HG03521 (cell line): Measurements from ENCODE around the gene GRID1.

Source experiments
- ATAC-seq: cut with Tn5 transposase; IDR thresholded peaks from one replicate; pipeline ENCODE4 v1.9.1; 2021; ENCODE audit warnings: mild to moderate bottlenecking, moderate library complexity; ENCODE audit not compliant: unreplicated experiment

Gene GRID1

DNA sequence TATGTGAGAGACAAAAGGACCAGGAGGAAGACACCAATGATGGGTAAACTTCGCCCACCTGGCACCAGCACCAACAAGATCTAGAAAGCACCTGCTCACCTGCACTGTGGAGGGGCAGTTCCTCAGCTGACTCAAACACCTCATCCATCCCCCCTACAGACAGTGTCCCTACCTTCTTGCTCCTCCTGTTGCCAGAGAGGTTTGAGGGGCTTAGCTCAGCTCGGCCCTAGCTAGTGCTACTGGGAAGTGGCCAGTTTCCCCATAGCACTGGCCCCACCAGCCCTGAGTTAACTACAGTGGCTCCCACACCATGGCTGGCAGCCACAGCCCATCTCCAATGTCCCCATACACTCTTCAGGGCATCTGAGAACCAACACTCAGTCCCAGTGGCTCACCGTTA, 70.8 kb downstream of the GRID1 start:
- no peak for ATAC-seq

DNA sequence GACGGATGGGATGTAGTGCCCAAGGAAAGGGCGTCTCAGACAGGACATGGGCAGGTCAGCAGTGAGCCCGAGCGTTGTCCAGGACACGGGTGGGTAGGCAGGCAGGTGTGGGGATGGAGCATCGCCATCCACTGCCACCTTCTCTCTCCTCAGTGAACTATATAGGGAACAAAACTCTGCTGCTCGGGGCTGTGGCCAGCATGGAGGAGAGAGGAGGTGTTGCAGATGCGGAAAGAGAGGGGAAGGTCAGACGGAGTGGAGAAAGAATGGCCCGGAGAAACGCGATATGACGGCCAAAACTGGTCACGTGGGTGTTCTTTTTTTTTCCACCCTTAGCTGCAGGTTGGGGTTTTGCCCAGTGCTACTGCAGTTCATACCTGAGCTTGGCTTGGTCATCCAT, 71.2 kb downstream of the GRID1 start:
- ATAC-seq = no peak

DNA sequence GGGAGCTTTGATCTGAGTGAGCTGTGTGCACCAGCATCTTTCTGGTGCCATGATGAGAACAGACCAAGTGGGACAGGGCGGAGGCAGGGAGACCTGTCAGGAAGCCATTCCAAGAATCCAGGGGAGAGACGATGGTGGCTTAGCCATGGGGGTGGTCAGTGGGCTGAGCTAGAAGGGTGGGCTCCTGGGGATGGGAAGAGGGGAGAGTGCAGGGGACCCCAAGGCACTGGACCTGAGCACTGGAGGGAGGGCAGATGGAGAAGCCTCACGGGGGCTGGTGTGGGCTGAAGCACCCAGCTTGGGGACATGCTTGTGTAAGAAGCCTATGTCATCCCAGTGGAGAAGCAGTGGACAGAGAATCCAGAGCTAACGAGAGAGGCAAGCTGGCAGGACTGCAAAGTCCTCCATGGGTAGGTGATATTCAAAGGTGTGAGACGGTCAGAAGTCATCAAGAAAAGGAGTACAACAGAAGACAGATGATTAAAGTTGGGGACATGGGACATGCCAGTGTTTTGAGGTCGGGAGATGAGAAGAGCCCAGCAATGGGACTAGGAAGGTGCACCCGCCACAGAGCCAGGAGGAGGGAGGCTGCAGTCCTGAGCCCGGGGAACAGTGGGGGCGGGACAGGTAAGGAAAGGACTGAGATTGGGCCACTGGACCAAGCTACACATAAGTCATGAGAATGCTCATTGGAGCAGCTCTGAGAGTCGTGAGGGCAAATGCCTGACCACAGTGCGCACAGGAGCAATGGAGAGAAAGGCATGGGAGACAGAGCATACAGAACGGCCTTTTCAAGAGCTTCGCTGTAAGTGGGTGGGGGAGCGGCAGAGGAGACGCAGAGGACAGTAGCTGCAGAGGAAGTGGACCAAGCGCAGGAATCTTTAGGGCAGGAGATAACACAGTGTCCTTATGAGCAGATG, 72.0 kb downstream of the GRID1 start:
- no peak for ATAC-seq

DNA sequence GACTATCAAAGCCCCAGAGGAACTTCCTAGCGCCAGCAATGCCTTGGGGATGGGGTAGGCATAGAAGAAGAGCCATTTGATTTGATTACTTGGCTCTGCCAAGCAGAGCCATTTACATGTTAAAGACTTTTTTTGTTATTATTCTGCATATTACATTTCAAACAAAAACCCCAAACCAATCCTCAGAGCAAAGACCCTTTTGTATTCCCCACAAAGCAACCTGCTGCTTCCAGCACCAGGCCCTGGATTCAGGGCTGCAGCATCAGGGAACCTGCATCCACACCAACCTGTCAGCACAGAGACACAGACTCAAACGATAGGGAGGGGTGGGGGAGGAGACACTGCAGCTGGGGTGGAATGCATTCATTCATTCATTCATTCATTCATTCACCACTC, 73.2 kb downstream of the GRID1 start:
- no peak for ATAC-seq

DNA sequence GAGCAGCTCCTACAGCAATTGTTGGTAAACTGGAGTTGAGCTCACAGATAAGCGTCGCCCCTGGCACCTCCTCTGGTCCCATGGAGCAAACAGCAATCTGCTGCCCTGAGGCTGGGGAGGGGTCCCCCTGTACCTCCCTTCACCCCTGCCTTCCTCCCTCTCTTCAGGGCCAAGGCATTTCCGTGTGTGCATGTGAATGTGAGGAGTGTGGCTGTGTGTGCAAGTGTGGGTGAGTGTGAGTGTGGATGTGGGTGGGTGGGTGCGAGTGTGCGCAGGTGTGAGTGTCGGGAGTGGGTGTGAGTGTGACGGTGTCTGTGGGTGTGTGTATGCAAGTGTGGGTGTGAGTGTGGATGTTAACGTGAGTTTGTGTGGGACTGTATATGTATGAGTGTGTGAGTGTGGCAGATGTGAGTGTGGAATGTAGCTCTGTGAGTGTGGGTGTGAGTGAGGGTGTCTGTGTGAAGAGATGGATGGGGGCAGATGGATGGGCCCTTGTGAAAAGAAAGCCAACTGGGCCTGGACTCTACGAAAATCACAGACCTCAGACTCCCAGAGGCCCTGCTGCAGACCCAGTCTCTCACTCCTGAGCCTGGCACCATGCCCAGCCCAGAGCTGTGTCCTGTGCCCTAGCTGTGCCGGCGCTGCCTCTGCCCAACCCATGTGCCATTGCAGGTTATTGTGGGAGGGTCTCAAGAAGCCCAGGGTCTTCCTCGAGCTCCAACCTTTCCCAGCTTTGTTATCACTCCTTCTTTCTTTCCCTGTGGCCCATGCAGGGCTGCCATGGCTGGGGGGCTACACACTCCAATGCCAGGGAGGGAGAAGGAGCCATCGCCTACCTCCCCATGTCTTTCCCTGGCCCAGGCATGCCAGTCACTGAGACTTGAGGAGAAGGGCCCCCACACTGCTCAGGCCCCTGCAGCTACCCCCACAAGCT, 73.9 kb downstream of the GRID1 start:
- no peak for ATAC-seq

DNA sequence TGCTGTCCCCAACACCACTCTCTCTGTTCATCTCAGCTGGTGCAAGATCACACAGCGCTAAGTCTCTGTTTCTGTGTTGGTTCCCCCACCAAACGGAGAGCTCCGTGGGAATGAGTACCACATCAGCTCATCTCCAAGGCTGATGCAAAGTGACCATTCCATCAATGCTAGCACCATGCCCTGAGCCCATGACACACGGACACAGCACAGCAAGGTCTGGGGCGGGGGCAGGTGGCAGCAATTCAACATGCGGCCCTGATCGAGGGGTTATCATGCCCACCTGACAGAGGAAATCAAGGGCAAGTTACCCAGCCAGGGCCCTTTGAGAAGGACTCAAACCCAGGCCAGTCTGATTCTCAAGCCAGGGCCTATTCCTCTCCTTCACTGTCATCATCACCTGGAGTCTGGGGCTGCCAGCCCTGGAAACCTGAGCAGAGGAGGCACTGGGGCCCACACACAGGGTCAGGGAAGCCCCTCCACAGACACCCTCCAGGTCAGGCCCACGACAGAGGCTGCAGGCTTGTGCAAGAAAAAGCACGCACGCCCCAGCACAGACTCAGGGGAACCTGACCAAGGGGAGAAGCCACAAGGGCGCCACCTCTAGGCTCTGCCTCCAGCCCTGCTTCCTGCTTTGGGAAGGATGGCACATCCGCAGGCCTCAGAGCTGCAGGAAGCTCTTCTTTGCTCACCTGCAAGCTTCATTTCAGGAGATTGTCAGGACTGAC, 74.8 kb downstream of the GRID1 start:
- ATAC-seq = no peak

DNA sequence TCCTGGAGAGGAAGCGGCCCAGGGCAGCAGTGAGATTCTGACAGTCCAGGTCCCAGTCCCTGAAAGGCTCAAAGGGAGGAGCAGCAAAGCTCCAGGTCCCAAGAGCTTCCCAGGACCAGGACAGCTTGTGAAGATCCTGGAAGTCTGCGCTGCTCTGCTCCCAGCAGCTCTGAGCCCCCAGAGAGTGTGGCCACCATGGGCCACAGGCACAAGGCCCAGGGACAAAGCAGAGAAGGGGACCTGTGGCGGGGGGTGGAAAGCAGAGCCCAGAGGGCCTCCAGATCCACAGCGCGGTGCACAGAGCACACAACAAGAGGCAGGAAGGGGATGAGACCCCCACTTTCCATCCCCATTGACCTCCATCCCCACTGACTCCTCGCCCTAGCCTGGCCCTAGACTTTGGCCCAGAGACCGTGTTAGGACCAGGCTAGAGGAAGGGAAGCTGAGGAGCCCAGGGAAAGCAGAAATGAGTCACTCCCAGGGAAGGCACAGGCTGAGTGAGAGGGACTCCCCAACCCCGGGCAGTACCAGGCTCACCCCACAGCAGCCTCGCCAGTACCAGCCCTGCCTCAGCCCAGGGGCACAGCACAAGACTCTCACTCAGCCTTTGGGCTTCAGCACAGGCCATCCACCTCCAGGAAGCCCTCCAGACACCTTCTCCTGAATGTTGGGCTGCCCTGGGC, 75.5 kb downstream of the GRID1 start:
- ATAC-seq = no peak

DNA sequence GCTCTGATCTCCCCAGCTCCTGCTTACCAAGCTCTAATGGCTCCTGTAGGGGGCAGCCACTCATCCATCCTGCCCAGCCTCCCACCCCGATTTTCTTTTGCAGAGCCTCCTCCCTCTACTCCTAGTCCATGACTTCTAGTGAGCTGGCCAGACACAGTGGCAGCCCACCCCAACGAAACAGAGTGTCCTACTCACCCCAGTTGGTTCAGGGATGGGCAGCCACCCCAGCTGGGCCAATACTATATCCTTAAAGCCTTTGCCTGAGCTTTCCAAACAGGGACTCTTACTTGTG, 77.1 kb downstream of the GRID1 start:
- ATAC-seq = no peak

DNA sequence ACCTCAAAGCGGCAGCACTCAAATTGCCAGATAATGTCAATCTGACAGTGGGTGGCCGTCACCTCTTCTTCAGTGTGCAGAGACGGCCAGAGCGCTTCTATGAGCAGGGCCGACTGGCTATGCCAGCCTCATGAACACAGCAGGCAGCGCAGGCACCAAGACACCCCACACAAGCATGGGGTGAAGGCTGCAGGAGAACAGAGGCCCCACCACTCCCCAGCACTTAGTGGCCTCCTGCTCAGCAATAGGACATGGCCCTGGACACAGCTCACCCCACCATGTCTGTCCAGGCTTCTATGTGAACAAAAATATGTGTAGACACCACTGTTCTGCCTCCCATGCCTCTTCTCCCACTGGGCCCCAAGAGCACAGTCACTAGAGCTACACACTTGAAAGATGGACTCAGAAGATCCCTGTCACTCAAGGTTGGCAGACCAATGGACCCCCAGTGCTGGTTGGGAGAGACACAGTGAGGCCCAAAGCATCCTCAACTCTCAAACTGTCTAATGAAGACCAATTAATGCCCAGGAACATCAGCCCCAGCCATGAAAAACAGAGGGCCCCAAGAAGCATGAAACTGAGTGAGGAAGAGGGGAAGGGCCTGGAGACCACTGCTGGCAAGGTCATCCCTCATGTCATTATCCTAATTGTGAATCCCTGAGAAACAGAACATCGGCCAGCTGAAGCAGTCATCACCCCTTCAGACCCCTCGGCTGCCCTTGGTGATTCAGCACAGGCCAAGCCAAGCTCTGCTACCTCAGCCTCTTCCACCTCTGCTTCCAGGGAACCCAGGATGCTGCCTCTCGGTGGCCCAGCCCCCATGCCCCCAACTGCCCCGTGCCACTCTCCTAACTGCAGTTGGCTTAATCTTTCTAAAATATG, 77.7 kb downstream of the GRID1 start:
- ATAC-seq = no peak

DNA sequence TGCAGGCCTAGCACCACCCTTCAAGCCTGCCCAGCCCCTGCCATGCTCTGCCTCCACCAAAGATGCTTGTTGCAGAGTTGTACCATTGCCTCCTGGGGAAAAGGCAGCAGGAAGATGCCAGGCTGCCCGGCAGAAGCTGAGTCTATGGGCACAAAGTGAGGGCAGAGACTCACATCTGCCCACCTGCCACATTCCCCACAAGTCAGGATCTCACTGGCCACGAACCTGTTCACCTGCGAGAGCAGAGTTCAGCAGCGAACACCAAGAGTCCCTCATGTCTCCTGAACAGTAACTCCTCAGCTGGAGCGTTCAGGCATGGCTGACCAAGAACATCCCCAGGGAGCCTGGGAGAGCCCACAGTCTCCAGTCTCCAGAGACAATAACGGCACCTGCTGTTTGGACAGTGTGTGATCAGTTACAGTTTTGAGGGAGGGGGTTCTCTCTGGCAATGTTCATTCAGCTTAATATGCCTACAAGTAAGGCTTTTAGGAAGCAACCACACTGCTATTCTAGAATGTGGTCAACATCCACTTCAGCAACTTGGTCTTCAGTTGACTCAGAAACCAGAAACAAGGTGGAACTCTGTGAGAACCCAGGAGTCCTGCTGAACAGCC, 78.5 kb downstream of the GRID1 start:
- ATAC-seq = no peak

DNA sequence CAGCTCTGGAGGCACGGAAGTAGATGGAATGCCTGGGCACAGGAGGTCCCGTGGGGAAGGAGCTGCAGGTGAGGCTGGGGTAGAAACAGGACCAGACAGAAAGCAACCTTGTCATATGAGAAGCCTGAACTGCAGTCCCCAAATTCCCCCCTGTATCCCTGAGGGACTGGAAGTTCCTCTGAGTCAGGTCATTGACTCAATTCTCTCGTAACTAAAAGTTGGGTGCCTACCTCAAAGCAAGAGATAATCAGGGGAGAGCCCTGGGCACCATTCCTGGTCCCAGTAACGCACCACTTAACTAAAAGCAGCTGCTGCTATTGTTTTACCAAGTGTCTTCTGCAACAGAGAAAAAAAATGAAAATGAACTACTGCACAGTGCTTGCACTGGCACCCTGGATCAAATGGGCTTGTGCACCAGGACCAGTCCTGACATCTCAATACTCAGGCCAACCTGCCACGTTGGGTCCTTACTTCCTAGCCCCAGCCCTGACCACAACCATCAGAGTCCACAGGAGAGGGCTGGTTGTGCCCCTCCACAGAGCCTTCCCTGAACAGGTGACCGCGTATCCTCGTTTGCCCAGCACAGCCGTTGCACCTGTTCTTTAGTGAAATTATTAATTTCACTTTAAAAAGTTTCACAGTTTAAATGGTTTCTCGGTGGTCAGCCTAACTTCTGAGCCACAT, 79.3 kb downstream of the GRID1 start:
- ATAC-seq = no peak

DNA sequence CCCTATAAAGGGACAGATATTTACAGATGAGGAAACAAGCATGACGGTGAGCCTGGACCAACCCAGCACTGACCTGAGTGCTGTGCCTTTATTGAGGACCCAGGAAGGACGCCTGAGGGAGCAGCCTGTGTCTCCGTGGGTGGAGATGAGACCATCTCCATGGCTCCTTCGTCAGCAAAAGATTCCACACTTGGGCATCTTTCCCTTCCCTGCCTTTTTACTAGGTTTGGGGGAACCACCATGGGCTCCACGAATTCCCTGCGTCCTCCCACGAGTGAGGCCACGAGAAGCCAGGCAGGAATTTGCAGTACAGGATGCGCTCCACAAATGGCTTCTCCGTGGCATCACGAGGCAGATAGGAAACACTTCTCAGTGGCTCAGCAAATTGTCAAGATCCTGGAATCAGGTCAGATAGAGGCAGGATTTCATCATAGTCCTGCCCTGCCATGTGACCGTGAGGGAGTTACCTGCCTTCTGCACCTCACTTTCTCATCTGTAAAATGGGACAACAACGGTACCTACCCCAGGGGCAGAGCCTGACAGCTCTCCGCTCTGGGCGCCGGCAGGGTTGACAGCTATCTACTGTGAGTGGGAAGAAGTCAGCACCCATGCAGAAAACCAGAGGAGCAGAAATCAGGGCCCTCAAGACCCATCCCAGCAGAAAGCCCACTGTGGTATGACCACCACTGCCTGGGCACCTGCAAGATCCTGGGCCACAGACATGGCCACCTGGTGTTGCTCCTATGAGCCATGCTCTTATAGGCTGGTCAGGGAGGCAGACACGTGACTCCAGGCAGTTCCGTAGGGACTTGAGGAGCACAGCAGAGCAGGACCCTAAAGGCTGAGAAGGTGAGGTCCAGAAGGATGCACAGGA, 80.1 kb downstream of the GRID1 start:
- ATAC-seq = no peak

DNA sequence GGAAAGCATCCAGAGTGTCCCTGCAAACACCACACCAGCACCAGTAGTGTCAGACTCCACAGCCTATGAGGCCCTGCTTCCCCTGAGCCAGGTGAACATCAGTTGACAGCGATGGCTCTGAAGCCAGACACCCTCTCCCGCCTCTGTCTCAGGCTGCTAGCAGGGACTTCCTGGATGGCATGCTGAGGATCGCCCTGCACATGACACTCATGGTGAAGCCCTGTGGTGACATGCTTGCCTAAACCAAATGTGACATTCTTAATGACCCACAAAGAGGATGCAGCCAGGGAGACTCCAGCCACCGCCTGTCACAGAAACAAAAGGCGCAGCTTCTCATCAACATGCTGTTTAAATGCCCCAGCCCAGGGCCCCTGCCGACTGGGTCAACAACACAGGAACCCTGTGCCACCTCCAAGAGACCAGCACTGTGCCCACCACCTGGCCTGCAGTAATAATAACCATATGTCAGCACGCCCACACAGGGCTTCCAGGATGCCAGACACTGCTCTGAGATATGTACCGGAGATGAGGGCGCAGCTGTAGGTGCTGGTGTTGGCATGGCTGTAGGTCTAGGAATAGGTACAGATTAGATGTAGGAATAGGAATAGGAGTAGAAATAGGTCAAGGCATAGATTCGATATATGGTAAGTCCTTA, 81.3 kb downstream of the GRID1 start:
- ATAC-seq = no peak

DNA sequence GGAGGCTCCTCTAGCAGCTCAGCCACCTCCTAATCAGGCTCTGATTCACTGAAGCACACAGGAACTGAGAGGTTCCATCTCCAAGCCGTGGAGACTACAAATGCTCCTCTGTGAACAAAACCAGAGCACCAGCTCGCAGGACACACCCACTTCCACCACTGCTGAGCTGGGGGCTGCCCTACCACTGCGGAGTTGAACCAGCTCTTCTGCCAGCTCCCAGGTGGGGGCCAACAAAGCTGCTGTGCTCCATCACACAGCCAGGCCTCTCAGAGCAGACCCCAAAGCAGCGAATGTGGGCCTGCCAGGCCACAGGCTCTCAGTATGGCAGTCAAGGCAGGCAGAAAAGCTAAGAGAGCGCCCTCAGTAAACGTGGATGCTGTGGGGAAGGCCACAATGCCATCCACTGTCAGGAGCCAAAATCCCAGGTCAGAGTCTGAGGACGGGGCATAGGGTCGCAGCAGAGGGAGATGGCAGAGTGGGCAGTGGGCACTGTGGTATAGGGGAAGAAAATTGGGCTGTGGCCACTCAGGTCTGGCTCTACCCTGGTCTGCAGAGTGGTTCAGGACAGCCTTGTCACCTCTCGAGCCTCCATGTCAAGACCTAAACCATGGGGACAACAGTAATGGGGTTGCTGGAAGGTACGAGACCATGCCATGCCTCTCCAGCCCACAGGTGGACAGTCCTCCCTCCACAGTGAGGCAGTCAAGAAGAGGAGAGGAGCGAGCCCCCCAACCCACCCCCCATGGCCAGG, 82.1 kb downstream of the GRID1 start:
- ATAC-seq = no peak

DNA sequence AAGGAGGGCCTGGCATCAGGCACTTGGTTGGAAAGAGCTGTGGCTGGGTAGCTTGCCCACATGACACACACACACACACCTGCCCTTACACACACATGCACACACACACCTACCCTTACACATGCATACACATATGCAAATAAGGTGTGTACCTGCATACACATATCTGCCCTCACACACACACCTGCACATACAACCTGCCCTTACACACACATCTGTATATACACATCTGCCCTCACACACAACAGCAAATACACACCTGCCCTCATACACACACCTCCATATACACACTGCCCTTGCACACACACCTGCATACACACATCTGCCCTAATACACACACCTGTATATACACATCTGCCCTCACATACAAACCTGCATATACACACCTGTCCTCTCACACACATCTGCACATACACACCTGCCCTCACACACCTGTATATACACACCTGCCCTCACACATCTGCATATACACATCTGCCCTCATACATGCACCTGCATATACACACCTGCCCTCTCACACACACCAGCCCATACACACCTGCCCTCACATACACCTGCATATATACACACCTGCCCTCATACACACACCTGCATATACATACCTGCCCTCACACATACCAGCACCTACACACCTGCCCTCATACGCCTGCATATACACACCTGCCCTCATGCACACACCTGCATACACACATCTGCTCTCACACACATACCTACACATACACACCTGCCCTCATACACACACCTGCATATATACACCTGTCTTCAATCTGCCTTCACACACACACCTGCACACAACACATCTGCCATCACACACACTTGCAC, 82.9 kb downstream of the GRID1 start:
- ATAC-seq = no peak
